GM19438 (cell line): Measurements from ENCODE around the gene FAHD1.
A peak's percentile ranks its signal among the peaks of the same experiment; 100 is the strongest.

Source experiments
- ATAC-seq: cut with Tn5 transposase; IDR thresholded peaks from one replicate; pipeline ENCODE4 v1.9.1; 2021; ENCODE audit warnings: low read depth; ENCODE audit not compliant: unreplicated experiment

Gene FAHD1

DNA sequence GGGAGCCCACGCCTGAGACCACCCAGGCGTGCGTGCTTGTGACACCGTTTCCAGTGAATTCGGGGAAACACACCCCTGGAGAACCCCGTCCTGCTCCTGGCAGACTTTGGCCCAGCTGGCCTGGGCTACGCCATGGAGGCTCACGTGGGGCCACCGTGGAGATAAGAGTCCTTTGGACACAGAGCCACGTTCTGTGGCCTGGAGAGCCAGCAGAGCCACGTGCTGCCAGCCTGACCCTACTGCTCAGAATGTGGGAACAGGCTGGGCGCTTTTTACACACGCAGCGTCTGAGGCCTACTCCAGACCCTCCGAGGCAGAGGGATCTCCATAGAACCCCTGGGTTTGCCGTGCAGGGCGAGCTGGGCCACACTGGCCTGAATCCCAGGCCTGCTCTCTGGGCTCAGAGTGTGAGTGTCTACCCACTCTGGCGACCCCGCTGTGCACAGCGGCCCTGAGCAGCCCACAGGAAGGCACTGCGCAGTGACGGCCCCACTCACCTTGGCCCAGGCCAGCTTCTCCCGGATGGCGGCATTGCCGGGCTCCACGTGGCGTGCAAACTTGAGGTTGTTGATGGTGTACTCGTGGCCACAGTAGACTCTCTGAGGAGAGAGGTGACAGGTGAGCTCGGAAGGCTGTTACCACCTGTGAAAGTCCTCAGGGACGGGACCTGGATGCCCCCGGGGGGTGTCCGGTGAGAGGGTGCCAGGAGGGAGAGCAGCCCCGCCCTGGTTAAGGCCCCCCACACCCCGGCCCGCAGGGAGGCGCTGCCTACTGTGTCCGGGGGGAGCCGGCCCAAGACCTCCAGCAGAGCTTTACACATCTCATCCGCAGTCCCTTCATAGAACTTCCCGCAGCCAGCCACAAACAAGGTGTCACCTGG lies 10.4 kb upstream of the FAHD1 start:
- ATAC-seq = no peak

DNA sequence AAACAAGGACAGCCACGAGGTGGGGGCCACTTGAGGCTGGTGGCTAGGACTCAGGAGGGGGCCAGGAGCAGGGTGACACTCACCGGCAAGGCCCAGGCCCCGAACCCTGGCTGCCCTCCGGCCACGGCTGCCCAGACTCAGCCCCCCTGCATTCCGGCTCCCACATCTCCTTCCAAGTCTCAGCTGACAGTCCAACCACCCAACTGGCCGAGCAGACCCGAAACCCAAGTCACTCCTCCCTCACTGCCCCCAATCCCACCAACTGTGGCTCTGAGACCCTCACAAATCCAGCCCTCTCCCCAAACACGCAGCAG lies 9.8 kb upstream of the FAHD1 start:
- no peak for ATAC-seq

DNA sequence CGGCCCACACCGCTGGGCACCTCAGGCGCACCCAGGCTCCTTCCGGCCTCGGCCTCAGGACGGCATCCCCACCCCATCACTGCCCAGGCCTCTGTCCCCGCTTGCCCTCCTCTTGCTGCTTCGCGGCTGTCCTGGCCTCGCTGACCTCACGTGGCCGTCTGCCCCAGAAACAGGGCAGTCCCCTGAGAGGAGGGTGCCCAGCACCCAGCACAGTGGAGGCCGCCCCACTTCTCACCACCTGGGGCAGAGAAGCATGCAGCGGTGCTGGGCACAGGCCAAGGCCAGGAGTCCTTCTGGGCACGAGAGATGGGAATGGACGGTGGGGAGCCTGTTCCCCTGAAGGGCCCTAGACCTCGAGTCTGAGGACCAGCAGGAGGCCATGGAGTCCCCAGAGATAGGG lies 9.3 kb upstream of the FAHD1 start:
- no peak for ATAC-seq

DNA sequence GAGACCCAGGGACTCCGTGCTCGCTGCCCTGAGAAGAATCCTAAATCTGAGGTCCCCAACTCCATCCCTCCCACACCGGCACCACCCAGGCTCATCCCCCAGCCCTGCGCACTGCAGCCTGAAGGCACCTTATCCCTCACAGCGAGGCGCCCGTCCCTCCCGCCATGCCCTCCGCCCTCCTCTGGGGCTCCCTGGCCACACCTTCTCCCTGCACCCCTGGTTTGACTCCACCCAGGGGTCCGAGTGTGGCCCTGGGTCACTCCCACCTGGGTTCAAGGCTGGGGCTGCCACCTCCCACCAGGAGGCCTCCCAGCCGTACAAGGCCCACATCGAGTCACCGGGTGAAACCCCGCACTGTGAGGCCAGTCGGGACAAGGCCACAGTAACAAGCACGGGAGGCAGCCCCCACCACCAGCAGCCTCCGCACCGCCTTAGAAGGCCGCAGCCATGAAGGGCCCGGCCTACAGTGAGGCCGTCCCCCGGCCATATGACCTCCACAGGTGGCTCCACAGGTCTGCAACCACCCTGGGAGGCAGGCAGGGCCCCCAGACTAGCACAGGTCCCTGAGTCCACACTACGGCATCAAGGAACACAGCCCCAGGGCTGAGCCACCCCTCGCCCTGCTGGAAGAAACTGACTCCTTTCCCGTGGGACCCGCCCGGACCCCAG lies 8.7 kb upstream of the FAHD1 start:
- ATAC-seq = no peak

DNA sequence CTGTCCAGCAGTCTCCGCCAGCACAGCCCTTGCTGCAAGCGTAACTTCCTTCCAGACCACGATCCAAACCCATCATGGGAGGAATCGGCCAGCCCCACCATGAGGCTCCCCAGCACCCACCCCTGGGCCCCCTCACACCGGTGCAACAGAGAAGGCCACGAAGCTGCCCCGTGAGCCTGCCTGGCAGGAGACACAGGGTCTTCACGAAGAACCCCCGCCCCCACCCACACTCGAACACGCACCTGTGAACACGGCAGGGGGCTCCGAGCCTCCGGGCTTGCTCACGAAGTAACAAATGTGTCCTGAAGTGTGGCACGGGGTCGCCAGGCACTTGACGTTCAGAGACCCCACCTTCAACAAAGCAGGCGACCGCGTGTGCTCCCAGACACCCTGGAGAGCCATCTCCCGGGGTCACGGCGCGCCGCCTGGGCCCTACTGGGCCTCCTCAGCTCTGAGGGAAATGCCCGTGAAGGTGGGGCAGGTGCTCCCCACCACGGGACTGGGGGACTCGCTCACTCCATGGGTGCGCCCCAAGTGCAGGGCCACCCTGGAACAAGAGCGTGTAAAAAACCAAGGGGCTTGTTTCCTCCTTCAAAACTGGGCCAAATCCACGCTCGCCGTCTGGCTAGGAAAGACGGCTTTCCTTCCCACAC lies 8.0 kb upstream of the FAHD1 start:
- no peak for ATAC-seq

DNA sequence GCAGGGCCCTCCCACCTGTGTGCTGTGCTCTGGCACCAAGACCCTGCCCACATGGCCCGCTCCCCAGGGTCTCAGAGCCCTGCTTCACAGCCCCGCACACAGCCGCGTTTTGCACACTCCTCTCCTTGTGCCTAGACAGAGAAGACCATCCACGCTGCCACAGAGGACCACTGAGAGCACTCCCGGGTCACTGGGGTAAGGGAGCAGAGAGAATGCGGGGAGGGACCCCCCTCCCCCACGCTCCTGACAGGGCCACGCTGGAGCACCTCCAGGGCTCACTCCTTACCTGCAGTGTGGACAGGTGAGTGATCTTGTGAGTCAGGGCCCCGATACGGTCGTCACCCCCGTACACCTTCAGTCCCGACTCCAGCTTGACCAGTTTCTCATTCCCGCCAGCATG lies 7.4 kb upstream of the FAHD1 start:
- ATAC-seq = no peak

DNA sequence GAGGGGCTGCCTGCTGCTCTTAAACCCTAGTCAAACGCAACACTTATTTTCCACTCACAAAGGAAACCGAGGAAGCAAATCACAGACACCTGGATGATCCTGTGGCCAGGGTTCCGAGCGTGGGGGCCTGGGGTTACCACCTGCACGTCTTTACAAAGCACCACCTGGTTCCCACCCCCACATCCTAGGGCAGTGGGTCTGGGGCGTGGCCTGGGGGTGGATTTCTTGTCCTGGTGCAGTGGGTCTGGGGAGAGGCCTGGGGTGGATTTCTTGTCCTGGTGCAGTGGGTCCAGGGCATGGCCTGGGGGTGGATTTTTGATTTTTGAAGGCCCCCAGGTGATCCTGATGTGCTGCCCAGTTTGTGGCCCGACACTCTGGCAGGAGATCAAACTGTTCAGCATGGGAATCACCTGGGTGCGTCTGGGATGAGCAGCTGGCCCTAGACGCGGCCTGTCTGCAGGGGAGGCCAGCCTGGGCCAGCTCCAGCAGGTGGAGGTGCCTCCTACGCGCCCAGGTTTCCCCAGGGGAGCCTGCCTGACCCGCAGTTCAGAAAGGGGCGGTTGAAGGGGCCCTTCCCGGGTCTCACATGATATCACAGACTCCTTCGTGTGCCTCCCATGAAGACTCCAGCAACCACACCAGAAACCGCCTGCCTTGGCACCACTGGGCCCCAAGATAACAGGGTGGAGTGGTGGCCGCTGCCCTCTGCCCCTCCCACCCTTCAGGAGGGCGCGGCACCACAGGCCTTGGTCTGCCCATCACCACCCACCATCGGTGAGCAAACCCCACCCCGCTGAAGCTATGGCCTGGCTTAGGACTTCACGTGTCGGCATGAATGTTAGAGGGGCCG lies 6.7 kb upstream of the FAHD1 start:
- no peak for ATAC-seq

DNA sequence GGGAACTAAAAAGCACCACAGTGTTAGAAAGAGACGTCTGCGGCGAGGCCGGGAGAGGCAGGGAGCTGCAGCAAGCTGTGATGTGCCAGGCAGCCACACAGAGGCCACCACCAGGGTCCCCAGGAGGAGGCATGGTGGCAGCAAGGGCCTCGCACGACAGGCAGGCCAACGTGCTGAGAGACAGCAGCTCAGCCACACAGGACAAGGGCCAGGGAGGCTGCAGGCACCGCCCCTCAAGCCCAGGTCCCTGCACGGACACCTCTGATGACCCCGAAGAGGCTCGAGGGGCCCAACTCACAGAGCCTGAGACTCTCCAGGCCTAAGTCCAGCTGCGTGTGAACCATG lies 6.1 kb upstream of the FAHD1 start:
- ATAC-seq = no peak

DNA sequence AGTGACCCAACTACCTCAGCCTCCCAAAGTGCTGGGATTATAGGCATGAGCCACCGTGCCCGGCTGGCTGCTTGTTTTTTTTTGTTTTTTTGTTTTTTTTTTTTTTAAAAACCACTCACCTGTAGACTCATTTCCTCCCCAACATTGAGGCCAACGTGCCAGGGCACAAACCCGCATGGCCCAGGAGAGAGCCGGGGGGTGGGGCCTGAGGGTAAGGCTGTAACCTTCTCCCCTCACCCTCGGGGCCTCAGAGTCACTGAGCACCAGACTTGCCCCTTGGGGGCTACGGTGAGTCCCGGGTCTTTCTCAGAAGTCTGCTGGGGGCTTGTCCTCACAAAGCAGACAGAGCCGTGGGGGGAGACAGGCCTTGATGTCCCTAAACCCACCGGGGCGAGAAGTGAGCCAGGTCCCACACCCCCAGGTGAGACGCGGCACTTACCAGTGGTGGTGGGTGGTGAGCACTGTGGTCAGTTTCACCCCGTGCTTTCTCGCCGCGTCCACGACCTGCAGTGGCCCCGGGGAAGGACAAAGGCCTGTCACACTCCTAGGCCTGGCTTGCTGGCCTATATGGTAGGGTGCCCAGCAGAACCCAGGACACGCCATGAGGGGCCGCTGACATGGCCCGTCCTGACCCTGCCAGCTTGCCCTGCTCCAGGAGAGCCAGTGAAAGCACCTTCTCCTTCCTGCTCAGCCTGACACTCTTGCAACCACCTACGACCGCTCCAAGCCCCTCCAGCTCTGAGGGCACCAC lies 5.0 kb upstream of the FAHD1 start:
- no peak for ATAC-seq

DNA sequence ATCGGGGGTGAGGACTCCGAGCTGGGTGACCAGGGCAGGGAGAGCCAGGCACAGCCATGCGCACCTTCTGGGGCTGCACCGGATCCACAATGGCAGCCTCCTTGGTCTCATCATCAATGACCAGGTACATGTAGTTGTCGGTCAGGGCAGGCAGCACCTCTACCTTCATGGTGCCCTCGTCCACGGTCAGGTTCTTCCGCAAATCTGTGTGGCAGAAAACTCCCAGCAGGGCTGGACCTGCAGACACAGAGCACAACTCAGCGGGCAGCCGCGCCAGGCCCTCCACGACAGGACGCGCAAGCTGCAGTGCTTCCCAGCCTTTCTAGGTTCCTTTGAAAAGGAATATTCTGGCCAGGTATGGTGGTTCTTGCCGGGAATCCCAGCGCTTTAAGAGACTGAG lies 4.2 kb upstream of the FAHD1 start:
- no peak for ATAC-seq

DNA sequence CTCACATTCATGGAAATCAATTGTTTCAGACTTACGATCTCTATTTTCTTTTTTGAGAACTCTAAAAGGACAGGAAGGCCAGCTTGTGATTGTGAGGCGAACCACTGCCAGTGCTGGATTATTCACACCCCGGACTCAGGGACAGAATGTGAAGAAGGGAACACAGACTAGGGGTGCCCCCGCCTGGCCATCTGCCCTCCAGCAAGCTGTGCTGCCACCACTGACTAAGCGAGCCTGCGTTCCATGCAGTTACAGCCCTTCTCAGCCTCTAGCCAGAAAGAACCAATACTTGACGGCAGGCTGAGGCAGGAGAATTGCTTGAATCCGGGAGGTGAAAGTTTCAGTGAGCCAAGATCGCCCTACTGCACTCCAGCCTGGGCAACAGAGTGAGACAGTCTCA lies 3.2 kb upstream of the FAHD1 start:
- no peak for ATAC-seq

DNA sequence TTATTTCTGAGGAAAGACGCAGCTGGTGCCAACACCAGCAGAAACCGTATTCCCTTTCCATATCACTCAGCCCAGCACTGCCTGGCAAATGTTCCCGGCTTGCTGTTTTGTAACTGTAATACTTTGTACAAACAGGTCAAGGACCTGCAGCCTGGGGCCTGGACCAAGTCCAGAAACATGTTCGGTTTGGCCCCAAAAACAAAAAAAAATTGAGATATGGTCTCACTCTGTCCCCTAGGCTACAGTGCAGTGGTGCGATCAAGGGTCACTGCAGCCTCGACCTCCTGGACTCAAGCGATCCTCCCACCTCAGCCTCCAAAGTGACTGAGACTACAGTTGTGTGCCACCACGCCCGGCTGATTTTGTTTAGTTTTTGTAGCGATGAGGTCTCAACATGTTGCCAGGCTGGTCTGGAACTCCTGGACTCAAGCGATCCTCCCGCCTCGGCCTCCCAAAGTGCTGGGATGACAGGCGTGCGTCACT lies 1.6 kb upstream of the FAHD1 start:
- no peak for ATAC-seq

DNA sequence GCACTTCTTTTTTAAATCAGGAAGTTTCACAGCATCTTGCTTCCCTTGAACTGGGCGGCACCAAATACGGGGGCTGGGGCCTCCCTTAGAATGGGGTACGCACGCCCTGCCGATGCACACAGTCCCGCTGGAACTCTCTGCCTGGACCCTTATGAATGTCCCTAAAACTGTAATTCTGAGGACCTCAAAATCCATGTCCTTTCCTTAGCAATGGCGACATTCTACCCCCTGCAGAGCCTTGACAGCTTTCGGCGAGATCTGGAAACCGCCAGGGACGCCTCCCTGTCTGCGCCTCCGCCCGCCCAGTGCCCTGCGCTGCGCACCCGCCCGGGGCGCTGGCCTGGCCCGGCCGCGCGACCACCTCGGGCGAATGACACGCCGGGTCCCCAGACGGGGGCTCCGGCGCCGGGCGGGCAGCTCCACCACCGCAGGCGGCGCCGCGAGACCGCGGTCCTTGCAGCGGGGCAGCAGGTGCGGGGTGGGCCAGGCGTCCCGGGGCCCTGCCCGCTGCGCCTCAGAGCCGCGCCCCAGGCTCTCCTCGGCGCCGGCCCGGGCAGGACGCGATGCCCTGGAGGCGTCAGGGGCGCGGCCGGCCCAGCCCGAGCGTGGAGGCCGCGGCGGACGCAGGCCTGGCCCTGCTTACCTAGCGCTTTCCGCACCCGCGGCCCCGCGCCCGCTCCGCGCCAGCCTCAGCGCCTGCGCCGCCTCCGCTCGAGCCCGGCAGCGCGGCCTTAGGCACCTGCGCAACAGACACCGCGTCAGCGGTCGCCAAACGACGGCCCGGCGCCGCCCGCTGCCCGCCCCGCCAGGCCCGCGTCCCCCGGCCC lies 929 bp upstream of the FAHD1 start:
- peak; percentile 41 for ATAC-seq

DNA sequence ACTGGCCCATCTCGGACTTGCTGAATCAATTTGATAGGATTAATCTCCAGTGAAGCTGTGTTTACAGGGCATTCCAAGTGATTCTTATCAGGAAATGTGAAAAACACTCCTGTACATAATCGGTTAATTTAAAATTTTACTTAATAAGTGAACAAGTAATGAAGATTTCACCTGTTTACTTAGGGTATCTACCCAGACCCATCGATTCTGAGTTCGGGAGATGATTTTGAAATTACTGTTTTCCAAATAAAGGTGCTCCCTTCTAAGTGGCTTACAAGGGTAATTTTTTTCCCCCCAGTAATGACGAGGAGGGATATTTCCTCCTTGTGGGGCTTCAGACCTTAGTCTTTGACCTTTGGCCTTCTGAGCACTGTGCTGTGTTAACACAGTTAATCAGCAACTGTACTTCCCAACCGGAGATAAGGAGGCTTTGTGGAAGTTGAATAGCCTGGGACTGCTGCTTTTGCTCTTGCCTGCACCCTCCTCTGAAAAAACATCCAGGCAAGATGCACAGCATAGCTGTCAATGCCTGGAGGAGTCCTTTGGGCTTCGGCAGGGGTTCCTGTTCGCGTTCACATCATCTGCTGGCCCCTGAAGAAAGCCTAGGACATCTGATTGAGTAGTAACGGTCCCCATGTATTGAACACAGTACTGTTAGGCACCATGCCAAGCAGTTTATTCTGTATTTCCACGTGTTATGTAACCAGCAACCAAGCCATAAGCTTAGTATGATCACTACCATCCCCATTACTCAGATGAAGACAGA lies 1.8 kb downstream of the FAHD1 start:
- no peak for ATAC-seq

DNA sequence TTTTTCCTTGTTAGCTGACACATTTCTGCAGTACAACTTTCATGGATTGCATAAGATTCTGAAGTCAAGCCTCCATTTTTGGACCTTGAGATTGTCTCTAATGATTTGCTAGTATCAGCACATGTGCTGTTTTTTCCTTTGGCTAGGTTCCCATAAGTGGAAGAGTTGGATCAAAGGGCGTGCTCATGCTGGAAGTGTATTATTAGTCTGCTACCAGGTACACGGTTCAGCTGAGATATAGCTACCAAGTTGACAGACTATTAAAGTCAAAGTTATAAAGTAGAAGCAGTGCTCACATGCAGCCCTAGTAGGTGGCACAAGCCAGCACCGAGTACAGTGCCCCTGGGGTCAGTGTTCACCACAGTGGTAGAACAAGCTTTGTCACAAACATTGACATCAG lies 3.2 kb downstream of the FAHD1 start:
- no peak for ATAC-seq

DNA sequence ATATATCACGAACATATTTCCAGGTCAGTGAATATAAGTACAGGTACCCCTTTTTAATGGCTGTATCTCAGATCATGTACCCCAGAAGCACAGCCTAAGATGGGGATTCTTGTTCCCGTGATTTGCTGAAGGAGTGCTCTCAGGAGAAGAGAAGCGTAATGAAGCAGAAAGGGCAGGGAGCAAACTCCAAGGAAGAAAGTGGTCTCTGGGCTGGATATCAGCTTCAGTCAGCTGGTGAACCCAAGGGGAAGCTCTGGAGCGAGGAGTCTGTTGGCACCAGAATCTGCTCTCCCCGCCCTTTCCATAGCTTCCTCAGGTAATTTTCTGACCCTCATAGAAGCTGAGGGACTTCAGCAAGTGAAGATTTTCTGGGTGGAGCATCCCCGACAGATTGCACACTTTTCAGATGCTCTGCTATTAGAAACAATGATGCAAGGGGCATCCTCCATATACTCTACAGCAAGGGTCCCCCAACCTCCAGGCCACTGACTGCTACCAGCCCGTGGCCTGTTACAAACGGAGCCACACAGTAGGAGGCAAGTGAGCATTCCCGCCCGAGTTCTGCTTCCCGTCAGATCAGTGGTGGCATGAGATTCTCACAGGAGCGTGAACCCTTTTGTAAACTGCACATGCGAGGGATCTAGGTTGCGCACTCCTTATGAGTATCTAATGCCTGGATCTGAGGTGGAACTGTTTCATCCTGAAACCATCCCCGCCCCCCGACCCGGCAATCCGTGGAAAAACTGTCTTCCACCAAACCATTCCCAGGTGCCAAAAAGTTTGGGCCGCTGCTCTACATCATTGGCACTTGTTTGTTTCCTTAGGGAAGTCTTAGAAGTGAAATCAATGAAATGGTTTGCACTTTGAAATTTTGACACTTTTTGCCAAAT lies 4.4 kb downstream of the FAHD1 start:
- ATAC-seq = no peak

DNA sequence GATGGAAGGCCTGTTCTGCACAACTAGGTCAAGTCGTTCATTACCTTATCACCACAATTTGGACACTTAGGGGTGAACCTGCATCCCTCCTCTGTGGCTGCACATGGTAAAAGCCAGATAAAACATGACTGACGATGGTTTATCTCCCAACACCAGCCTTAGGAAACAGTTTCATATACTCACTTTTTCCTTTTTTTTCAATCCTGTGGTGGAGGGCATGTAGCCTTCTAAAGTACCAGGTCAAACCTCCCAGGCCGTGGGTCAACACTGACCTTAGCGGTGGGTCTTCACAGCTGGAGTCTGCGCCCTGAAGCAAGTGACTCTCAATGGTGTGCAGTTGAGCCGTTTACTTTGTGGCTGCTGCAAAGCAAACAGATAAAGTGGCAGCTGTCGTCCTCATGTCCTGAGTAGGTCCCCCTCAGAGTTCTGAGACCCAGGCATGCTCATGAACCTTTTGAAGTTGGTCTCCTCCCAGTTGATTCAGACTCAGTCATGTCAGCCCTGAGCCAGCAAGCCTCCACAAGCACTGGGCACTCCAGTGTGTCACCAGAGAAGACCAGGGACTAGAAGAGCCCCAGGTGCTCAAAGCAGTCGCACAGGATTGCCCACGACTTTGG lies 5.9 kb downstream of the FAHD1 start:
- ATAC-seq = no peak
